ENCODE results near the gene HES5.

DNA sequence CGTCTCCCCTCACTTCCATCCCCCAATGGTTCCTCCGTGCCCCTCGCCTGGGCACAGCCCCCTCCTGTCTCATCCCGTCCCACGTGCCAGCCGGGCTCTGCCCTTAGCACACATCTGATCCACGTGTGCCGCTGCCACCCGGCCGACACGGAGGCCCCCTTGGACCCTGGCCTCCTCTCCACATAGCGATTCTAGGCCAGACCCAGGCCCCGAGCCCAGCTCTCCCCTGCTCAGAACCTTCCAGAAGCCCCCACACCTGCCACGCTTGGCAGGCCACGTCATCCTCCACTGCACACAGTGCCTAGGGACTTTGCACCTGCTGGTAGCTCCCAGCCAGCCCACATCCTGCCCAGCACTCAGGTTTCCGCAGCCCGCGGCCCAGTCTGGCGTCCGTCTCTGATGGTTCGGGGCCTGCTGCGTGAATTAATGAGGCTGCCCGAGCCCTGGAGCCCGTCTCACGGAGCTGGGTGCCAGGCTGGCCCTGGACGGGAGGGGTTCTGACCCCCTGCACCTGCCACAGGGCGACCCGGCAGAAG lies 33.9 kb downstream of the HES5 start:
- TF ChIP-seq POLR2AphosphoS5 (IDR thresholded peaks at IDR 0.05) = no peak
- TF ChIP-seq, protein P1, sequence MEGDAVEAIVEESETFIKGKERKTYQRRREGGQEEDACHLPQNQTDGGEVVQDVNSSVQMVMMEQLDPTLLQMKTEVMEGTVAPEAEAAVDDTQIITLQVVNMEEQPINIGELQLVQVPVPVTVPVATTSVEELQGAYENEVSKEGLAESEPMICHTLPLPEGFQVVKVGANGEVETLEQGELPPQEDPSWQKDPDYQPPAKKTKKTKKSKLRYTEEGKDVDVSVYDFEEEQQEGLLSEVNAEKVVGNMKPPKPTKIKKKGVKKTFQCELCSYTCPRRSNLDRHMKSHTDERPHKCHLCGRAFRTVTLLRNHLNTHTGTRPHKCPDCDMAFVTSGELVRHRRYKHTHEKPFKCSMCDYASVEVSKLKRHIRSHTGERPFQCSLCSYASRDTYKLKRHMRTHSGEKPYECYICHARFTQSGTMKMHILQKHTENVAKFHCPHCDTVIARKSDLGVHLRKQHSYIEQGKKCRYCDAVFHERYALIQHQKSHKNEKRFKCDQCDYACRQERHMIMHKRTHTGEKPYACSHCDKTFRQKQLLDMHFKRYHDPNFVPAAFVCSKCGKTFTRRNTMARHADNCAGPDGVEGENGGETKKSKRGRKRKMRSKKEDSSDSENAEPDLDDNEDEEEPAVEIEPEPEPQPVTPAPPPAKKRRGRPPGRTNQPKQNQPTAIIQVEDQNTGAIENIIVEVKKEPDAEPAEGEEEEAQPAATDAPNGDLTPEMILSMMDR (IDR thresholded peaks at IDR 0.05; ENCODE audit: poor library complexity, severe bottlenecking) = no peak
- TF ChIP-seq, protein P2, sequence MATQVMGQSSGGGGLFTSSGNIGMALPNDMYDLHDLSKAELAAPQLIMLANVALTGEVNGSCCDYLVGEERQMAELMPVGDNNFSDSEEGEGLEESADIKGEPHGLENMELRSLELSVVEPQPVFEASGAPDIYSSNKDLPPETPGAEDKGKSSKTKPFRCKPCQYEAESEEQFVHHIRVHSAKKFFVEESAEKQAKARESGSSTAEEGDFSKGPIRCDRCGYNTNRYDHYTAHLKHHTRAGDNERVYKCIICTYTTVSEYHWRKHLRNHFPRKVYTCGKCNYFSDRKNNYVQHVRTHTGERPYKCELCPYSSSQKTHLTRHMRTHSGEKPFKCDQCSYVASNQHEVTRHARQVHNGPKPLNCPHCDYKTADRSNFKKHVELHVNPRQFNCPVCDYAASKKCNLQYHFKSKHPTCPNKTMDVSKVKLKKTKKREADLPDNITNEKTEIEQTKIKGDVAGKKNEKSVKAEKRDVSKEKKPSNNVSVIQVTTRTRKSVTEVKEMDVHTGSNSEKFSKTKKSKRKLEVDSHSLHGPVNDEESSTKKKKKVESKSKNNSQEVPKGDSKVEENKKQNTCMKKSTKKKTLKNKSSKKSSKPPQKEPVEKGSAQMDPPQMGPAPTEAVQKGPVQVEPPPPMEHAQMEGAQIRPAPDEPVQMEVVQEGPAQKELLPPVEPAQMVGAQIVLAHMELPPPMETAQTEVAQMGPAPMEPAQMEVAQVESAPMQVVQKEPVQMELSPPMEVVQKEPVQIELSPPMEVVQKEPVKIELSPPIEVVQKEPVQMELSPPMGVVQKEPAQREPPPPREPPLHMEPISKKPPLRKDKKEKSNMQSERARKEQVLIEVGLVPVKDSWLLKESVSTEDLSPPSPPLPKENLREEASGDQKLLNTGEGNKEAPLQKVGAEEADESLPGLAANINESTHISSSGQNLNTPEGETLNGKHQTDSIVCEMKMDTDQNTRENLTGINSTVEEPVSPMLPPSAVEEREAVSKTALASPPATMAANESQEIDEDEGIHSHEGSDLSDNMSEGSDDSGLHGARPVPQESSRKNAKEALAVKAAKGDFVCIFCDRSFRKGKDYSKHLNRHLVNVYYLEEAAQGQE (IDR thresholded peaks at IDR 0.05; ENCODE audit: borderline replicate concordance) = no peak
- TF ChIP-seq RAD21 (conservative IDR thresholded peaks at IDR 0.05) = no peak
- TF ChIP-seq MXI1 (conservative IDR thresholded peaks at IDR 0.05; ENCODE audit: poor library complexity, severe bottlenecking) = no peak
- TF ChIP-seq EP300 (conservative IDR thresholded peaks at IDR 0.05; ENCODE audit: poor library complexity, severe bottlenecking) = no peak
